Smooth muscle cell (in vitro differentiated cells): ENCODE data around the gene PSD4. TPM values are rescaled to one million over a fixed set of nuclear protein-coding genes. Genes with fewer than 3 reads are reported as not detected.

Experiments
- DNase-seq: peaks from one replicate; lab custom pipeline; 2025; ENCODE audit not compliant: unreplicated experiment; lab: John Stamatoyannopoulos, UW
- H2AFZ ChIP-seq: fragments of 200-600 bp; sonication (generic); 2 replicates; pipeline ENCODE4 v1.6.0; 2016; ENCODE audit warnings: antibody characterized with exemption, low read depth, mild to moderate bottlenecking
- H3F3A ChIP-seq: fragments of 200-600 bp; sonication (generic); 2 replicates; pipeline ENCODE4 v1.6.0; 2017; ENCODE audit warnings: antibody characterized with exemption, low read depth
- H3K27ac ChIP-seq: fragments of 200-600 bp; sonication (generic); 2 replicates; pipeline ENCODE4 v1.5.1; 2016; ENCODE audit warnings: low read depth, mild to moderate bottlenecking
- H3K27me3 ChIP-seq: fragments of 200-600 bp; sonication (generic); 2 replicates; pipeline ENCODE4 v1.6.1; 2016; ENCODE audit warnings: low read depth, mild to moderate bottlenecking
- H3K36me3 ChIP-seq: fragments of 200-600 bp; sonication (generic); 2 replicates; pipeline ENCODE4 v1.5.1; 2016; ENCODE audit warnings: low read depth
- H3K4me1 ChIP-seq: fragments of 200-600 bp; sonication (generic); 2 replicates; pipeline ENCODE4 v1.5.1; 2016; ENCODE audit warnings: low read depth
- H3K4me2 ChIP-seq: fragments of 200-600 bp; sonication (generic); 2 replicates; pipeline ENCODE4 v1.6.0; 2016; ENCODE audit warnings: mild to moderate bottlenecking
- H3K4me3 ChIP-seq: fragments of 200-600 bp; sonication (generic); 2 replicates; pipeline ENCODE4 v1.5.1; 2016; ENCODE audit warnings: mild to moderate bottlenecking
- H3K79me2 ChIP-seq: fragments of 200-600 bp; sonication (generic); 2 replicates; pipeline ENCODE4 v1.6.0; 2016; ENCODE audit warnings: low read depth, mild to moderate bottlenecking
- H3K9ac ChIP-seq: fragments of 200-600 bp; sonication (generic); 2 replicates; pipeline ENCODE4 v1.6.0; 2016; ENCODE audit warnings: low read depth
- H3K9me3 ChIP-seq: fragments of 200-600 bp; sonication (generic); replicated peaks from 2 replicates; pipeline ENCODE4 v1.5.1; 2016; ENCODE audit warnings: low read depth
- H4K20me1 ChIP-seq: fragments of 200-600 bp; sonication (generic); 2 replicates; pipeline ENCODE4 v1.6.0; 2016; ENCODE audit warnings: low read depth
- CTCF ChIP-seq: fragments of 200-600 bp; sonication (generic); IDR thresholded peaks from 2 replicates; pipeline ENCODE4 v1.5.1; 2017; ENCODE audit warnings: borderline replicate concordance, mild to moderate bottlenecking, antibody characterized with exemption; ENCODE audit not compliant: insufficient read depth, poor library complexity, severe bottlenecking
- WGBS: methylation state at CpG from one replicate; pipeline ENCODE4 v1.1.7; 2016; ENCODE audit warnings: low lambda C conversion rate; 5-methylcytosine and 5-hydroxymethylcytosine counted together
- polyA plus RNA-seq: library from polyadenylated mRNA; unstranded; fragments of >200 nt; fragmentation: Nextera tagmentation; extraction: Ambion mirVana; gene quantifications from 2 replicates; pipeline ENCODE4 v1.2.1, GENCODE V29; 2016
- total RNA-seq: library from RNA; depleted of rRNA; stranded (reverse); fragments of >200 nt; gene quantifications from 2 replicates; pipeline ENCODE4 v1.2.3, GENCODE V29; 2014

PSD4 gene
- total and polyA plus RNA-seq, 2 experiments from 2014 or later = 7.3 to 7.8 TPM

- Histone ChIP-seq H3K79me2 (no peaks in the 10 kb centered on the region), H3K9ac (no peak overlapping the region), H3K4me3 (no peak overlapping the region), H3K27ac (no peak overlapping the region), H3K4me2 (no peak overlapping the region), H4K20me1 (no peaks in the 10 kb centered on the region), H3F3A (no peaks in the 10 kb centered on the region), H3K36me3 (no peaks in the 10 kb centered on the region), H2AFZ (no peak overlapping the region), H3K27me3 (no peaks in the 10 kb centered on the region), H3K9me3 (no peaks in the 10 kb centered on the region), H3K4me1 (no peaks in the 10 kb centered on the region)
- no peak for TF ChIP-seq CTCF
- DNase-seq = no peak
- WGBS = 85% methylated on average over 6 of the region's 7 CpGs
Measured at GRCh38 chr2:113192459-113193100, 18.8 kb downstream of the PSD4 start.

GRCh38 chr2:113195923-113196501 lies 22.2 kb downstream of the PSD4 start:
- Histone ChIP-seq H3K4me2 (no peak overlapping the region), H3F3A (no peaks in the 10 kb centered on the region), H2AFZ (no peak overlapping the region), H3K36me3 (no peaks in the 10 kb centered on the region), H3K27me3 (no peaks in the 10 kb centered on the region), H3K27ac (no peak overlapping the region), H3K4me3 (no peak overlapping the region), H3K4me1 (no peaks in the 10 kb centered on the region), H4K20me1 (no peaks in the 10 kb centered on the region), H3K79me2 (no peaks in the 10 kb centered on the region), H3K9ac (no peak overlapping the region), H3K9me3 (no peaks in the 10 kb centered on the region)
- 96% methylated on average over 11 of the region's 11 CpGs for WGBS
- no peak for TF ChIP-seq CTCF
- no peak for DNase-seq

GRCh38 chr2:113196839-113197238 lies 23.1 kb downstream of the PSD4 start:
- Histone ChIP-seq H3K27ac (no peak overlapping the region), H3K9ac (no peak overlapping the region), H3K4me3 (no peak overlapping the region), H3K79me2 (no peaks in the 10 kb centered on the region), H4K20me1 (no peaks in the 10 kb centered on the region), H2AFZ (no peak overlapping the region), H3K36me3 (no peaks in the 10 kb centered on the region), H3K4me1 (no peaks in the 10 kb centered on the region), H3F3A (no peaks in the 10 kb centered on the region), H3K27me3 (no peaks in the 10 kb centered on the region), H3K9me3 (no peaks in the 10 kb centered on the region), H3K4me2 (no peak overlapping the region)
- no peak for TF ChIP-seq CTCF
- WGBS = 97% methylated on average over 4 of the region's 4 CpGs
- no peak for DNase-seq
